NCI-H82 treated with DMSO at 0.1 percent for 48 hours (cell line): Measurements from ENCODE around the gene ANTXR1.

Experiments used
- DNase-seq: peaks from one replicate; lab custom pipeline; 2025; ENCODE audit not compliant: unreplicated experiment; lab: John Stamatoyannopoulos, UW

ANTXR1 gene

GRCh38 chr2:69092857-69093256, 79.9 kb downstream of the ANTXR1 start:
- DNase-seq = no peak

GRCh38 chr2:69095305-69095704, 82.3 kb downstream of the ANTXR1 start:
- DNase-seq = no peak

GRCh38 chr2:69096326-69097095, 83.5 kb downstream of the ANTXR1 start:
- DNase-seq = no peak

- DNase-seq = no peak
Observed at GRCh38 chr2:69097148-69097610, 84.2 kb downstream of the ANTXR1 start.

- no peak for DNase-seq
Observed at GRCh38 chr2:69097891-69098655, 85.1 kb downstream of the ANTXR1 start.

GRCh38 chr2:69099541-69099940, 86.6 kb downstream of the ANTXR1 start:
- no peak for DNase-seq

- DNase-seq = no peak
Observed at GRCh38 chr2:69100220-69100723, 87.3 kb downstream of the ANTXR1 start.

- no peak for DNase-seq
Observed at GRCh38 chr2:69102041-69102593, 89.1 kb downstream of the ANTXR1 start.

GRCh38 chr2:69103419-69103818, 90.4 kb downstream of the ANTXR1 start:
- no peak for DNase-seq

- no peak for DNase-seq
Observed at GRCh38 chr2:69104261-69104660, 91.3 kb downstream of the ANTXR1 start.

- DNase-seq = no peak
Observed at GRCh38 chr2:69109255-69109654, 96.3 kb downstream of the ANTXR1 start.

- DNase-seq = no peak
Observed at GRCh38 chr2:69111076-69111475, 98.1 kb downstream of the ANTXR1 start.

GRCh38 chr2:69113627-69114026, 100.6 kb downstream of the ANTXR1 start:
- no peak for DNase-seq

- no peak for DNase-seq
Observed at GRCh38 chr2:69114534-69114933, 101.6 kb downstream of the ANTXR1 start.

GRCh38 chr2:69116438-69116837, 103.5 kb downstream of the ANTXR1 start:
- DNase-seq = no peak

- no peak for DNase-seq
Observed at GRCh38 chr2:69118609-69119008, 105.6 kb downstream of the ANTXR1 start.

GRCh38 chr2:69119104-69119894, 106.3 kb downstream of the ANTXR1 start:
- no peak for DNase-seq

- no peak for DNase-seq
Observed at GRCh38 chr2:69122271-69122670, 109.3 kb downstream of the ANTXR1 start.

- no peak for DNase-seq
Observed at GRCh38 chr2:69123182-69123581, 110.2 kb downstream of the ANTXR1 start.

GRCh38 chr2:69124343-69124742, 111.4 kb downstream of the ANTXR1 start:
- DNase-seq = no peak

GRCh38 chr2:69125816-69126215, 112.8 kb downstream of the ANTXR1 start:
- DNase-seq = no peak
